LNCaP clone FGC (cell line): ENCODE measurements around the gene IDH3A.
A peak's percentile ranks its signal among the peaks of the same experiment; 100 is the strongest.

Experiments
- DNase-seq: peaks from one replicate; pipeline ENCODE4 v3.0.0-alpha.2; 2011; ENCODE audit warnings: low read depth
- H3K4me3 ChIP-seq: 2 replicates; pipeline ENCODE4 v1.5.1; 2011; ENCODE audit warnings: mild to moderate bottlenecking, low read depth, low read length, control low read depth
- CTCF ChIP-seq: IDR thresholded peaks from 2 replicates; pipeline ENCODE4 v1.5.1; 2012; ENCODE audit warnings: mild to moderate bottlenecking; ENCODE audit not compliant: control insufficient read depth, insufficient read depth; ENCODE audit errors: extremely low read depth

Gene IDH3A

GRCh38 chr15:78209646-78210348, 60.6 kb downstream of the IDH3A start:
- DNase-seq: peak; percentile 92
- no peak overlapping the region for H3K4me3 ChIP-seq
- TF ChIP-seq CTCF: no peak

- no peak overlapping the region for H3K4me3 ChIP-seq
- no peak for TF ChIP-seq CTCF
- DNase-seq: no peak
Measured at GRCh38 chr15:78210349-78210717, 61.2 kb downstream of the IDH3A start.

GRCh38 chr15:78211189-78211921, 62.2 kb downstream of the IDH3A start:
- DNase-seq: no peak
- no peak overlapping the region for H3K4me3 ChIP-seq
- no peak for TF ChIP-seq CTCF

GRCh38 chr15:78212008-78212407, 62.8 kb downstream of the IDH3A start:
- no peak for TF ChIP-seq CTCF
- DNase-seq: no peak

GRCh38 chr15:78212546-78213424, 63.6 kb downstream of the IDH3A start:
- no peak overlapping the region for H3K4me3 ChIP-seq
- no peak for DNase-seq
- no peak for TF ChIP-seq CTCF

More at GRCh38 chr15:78212008-78212407, 62.8 kb downstream of the IDH3A start:
- H3K4me3 ChIP-seq: no peak overlapping the region

- no peak for DNase-seq
- no peak for TF ChIP-seq CTCF
- no peak overlapping the region for H3K4me3 ChIP-seq
Measured at GRCh38 chr15:78213425-78213750, 64.2 kb downstream of the IDH3A start.
